CD4-positive, alpha-beta T cell treated with Interleukin-15 for 1 hour (primary cell): ENCODE measurements around the gene TTLL6.

ENCODE experiments used
- DNase-seq: peaks from one replicate; pipeline ENCODE4 v3.0.0-alpha.2; 2020

TTLL6 gene

GRCh38 chr17:48757524-48757961, 59.5 kb downstream of the TTLL6 start:
- no peak for DNase-seq

DNA sequence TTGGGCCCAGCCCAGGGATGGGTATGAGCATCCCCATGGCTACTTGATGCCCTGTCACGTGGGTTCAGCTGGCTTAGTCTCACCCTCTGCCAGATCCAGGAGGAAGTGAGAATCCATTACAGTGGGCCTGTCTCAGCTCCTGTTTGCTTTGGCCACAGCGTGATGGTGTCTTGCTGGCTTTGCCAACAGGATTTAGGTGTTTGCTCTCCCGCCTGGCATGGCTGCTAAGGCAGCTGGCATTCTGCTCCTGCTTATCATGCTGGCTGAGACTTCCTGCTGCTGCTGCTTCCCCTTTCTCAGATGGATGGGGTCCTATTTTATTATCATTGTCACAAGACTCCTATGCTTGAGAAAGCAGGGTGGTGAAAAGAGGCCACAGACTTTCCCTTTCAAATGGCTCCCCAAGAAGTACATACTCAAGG, 60.2 kb downstream of the TTLL6 start:
- DNase-seq, result no peak

DNA sequence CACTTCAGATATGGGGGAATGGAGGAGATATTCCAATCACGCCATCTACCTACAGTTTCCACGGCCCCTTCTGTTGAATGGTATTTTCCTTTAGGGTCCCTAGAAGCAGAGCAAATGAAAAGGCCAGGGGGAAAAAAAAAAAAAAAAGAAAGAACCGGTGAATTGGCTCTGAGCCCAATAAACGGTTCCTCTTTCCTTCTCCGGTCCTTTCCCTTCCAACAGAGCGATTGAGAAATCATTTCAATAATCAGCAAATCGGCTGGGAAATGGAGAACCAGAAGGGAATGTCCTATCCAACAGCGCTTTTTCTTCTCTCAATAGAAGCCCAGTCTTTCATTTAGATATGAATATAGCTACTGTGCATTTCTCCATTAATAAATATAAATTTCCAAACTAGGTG, 61.7 kb downstream of the TTLL6 start:
- DNase-seq, result no peak

GRCh38 chr17:48754500-48755261, 62.3 kb downstream of the TTLL6 start:
- no peak for DNase-seq

DNA sequence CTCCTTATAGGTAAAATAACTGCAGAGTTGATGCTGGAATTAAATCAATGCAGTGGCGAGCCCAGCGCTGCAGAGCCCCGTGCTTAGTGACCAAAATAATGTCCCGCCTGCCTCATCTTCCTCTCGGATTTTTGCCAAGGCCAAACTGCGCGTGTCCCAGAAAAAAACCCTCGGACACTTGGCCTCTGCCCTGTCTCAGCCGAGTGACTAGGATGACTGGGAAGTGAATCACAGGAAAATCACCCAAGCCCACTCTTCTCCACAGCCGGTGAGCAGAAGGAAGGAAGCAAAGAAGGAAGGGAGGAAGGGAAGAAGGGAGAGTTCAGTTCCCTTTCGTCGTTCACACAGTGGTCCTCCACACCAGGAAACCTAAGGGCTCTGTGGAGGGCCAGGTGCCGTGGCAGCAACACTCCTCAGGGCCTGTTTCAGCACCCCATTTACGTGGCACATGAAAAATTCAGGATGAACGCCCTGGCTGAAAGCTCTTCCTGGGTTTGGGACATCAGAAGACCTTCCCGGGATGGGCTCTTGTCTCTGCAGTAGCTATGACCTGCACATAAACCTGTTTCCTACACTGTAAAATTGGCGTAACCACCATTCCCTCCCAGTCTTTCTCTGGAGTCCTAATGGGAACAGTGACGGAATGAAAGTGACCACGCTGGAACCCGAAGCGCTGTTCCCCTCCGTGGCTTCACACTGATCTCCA, 63.1 kb downstream of the TTLL6 start:
- DNase-seq, result no peak

DNA sequence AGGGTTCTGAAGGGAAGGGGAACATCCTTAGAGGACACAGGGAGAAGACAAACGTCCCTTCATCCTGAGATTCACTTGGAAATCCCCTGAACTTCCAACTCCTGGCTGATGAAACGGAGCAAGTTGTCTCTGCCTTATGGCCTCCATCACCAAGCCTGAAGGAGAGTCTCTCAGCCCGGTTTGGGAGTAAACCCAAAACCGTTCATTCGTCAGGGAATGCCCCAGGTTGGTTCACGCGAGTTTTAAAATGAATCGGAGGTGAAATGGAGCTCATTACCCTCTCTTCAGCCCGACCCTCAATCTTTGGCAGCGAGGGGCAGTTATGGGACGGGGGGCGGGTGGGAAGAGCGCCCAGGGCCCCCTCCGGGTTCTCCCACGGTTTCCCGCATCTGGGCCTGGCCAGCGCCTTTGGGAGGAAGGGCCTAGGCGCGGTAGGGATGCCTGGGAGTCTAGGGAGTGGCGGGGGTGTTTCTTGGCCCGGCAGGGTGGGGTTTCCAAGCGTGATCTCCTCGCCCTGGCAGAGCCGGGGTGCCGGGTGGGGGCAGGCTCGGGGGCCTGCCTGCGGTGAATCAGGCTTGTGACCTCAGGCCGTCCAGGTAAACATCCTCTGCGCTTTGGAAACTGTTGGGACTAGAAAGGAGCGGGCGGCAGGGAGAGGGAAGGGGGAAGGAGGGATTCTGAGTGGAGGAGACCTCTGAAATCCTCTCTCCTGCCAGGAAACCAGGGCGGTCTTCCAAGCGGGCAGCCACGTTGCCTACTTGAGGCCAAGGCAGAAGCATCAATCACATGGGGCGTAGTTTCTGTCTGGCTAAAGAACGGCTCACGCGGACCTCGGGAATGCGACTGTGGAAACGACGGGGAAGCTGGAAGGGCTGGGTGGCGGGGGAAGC, 64.4 kb downstream of the TTLL6 start:
- DNase-seq, result no peak

DNA sequence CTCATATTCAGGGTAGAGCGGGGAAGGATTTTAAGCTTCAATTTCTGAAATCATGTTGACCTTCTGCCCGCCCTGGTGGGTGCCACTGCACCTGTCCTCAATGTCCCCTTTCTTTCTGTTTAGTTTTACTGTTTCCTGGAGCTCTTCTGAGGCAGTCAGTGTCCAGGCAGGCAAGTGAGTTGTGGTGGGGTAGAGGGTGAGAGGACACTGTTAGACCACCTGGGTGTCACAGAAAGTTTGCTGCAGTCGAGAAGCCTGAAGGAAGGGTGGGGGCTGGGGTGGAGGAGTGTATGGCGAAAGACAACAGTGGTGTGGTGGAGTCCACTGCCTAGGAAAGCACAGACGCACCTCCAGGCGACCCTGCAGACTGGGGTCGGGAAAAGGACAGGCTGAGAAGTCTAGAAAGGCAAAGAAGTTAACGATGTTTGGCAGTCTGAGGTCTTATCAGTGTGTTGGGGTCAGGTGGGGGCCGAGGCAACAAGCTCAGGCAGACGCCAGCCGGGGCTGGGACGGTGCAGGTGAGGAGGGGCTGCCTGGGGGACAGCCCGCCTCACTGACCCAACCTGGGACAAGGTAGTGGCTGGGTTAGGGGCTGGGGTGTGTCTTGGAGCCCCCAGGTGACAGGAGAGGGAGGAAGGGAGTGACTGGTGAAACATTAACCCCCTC, 65.2 kb downstream of the TTLL6 start:
- no peak for DNase-seq

GRCh38 chr17:48751172-48751571, 65.9 kb downstream of the TTLL6 start:
- DNase-seq, result no peak

DNA sequence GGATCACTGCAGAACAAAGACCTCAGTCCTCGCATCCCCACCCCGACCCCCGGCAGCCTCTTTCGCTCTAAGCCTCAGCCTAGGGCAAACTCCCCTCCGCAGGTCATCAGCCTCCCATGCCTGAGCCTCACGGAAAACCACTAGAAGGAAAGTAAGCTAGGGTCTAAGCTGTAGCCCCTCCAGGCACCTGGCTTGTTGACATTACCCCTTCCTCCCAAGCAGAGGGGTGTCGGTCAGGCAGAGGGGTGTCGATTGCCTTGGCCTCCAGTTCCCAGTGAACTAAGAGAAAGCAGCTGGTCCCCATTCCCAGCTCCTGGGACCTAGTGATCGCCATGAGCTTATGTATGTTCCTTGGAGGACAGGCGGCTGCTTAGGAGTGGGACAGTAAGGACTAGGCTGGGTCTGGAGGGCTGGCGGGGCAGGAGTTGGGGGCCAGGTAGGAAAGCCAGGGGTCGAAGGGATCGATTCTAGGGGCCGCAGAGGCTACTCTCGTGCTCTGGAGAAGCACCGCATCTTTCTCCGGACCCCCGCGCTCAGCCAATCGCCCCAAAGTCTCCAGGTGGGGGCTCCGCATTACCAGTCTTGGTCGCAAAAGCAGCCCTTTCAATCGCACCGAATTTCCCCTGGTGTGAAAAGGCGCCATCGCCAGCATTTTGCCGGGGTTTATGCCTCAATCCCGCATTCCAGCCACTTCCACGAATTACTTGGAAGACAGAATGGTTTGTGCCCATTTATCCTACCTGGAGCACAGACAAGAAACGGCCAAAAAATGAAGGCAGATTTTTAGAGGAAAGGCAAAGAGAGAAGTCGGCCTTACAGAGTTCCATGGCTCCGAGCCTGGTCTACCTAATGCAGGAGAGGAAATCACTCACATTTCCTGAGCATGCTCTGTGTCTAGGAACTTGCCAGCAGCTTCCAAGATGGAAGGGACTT, 67.1 kb downstream of the TTLL6 start:
- no peak for DNase-seq

DNA sequence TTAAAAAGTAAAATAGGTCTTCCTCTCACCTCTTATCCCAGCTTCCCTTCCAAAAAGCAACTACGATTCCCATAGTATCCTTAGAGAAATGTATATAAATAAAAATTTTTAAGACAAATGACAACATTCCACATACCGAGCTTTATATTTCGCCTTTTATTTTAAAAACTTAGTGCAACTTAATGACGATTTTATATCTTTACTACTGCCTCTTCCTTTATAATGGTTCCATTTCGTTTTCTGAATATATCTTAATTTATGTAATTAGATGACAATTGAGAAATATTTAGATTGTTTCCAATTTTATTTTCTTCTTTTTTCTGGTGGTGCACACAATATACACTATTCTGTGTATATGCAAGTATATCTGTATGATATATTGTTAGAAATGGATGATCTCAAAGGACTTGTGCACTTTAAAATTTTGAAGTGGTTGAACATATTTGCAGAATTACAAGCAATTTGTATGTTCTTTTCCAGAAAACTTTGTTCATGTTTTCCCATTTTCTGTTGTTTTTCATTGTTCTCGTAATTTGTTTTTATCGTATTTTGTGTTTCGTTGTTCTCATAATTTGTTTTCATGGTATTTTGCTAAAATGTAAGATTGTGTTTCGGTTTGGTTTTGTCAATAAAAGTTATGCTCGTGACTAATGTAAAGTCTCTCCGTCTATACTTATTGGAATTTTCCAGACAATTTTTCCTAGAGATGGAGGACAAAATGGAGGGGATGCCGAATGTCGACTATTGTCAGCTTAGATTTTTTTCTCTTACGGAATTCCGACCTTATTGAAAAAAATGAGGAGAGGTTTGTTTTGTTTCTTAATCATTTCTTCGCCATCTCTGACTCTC, 68.1 kb downstream of the TTLL6 start:
- no peak for DNase-seq

GRCh38 chr17:48747445-48748363, 69.3 kb downstream of the TTLL6 start:
- no peak for DNase-seq

GRCh38 chr17:48746916-48747444, 70.0 kb downstream of the TTLL6 start:
- DNase-seq, result no peak

- no peak for DNase-seq
Observed at GRCh38 chr17:48745381-48746275, 71.4 kb downstream of the TTLL6 start.

DNA sequence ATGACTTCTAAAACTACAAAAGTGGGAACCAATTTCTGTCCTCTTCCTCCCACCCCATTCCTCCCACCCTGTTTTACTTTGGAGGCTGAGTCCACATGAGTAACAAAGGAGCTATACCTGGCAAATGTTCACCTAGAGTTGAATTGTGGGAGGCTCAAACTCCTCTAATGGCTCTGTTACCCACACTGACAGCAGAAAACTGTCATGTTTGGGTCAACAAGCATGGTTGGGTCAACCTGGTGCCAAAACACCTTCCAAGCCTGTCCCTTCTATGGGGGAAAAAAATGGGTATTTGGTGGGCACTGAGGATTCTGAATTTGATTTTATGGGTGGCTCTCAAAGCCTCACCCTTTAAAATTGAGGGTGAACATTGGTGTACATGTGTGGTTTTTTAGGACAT, 76.5 kb downstream of the TTLL6 start:
- no peak for DNase-seq

DNA sequence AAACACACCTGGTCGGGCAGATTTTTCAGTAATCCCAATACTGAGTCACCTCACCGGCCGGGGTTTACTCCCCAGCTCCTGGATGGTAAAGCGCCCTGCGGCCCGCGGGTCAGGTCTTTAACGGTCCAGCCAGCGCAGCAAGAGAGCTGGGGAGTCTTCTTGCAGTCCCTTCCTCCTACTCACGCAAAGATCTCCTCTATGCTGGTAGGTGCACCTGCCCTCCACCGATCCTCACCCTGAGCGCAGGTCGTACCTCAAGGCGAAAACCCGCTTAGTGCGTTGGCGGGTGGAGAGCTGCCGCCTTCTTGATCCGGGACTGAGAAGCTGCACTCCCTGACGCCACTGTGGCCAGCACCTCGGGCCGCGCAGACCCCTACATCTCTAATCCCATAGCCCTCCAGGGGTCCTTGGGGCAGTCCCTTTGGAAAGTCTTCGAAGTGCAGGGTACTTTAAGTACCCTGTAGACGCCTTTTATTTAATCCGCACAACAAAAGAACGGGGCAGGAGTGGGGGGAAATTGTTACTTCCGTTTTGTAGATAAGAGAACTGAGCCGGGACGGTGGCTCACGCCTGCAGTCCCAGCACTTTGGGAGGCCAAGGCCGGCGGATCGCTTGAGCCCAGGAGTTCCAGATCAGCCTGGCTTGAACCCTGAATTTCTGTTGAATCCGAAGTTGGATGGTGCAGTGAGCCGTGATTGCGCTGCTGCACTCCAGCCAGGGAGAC, 78.1 kb downstream of the TTLL6 start:
- no peak for DNase-seq

- no peak for DNase-seq
Observed at GRCh38 chr17:48738424-48738802, 78.6 kb downstream of the TTLL6 start.

GRCh38 chr17:48737330-48738043, 79.5 kb downstream of the TTLL6 start:
- no peak for DNase-seq
